Measurements from ENCODE around the gene PGAM2.
"Not testable (repeated sequence)": the region's sequence is repeated elsewhere in the genome, so short reads cannot be mapped to it uniquely, and the experiment has no call there.

The PGAM2 gene

GRCh38 chr7:44044315-44045225 lies 20.8 kb downstream of the PGAM2 start, which contains the start of gene DBNL:
Gene DBNL (plus strand): TSS chr7:44044702. CDS start chr7:44044738, 36 bp downstream.
- no peaks in the 10 kb centered on the region for H3K27me3 Mint-ChIP-seq
- H3K4me3 Mint-ChIP-seq = peak within 1 kb of the TSS; percentile 94
- H3K27ac Mint-ChIP-seq = peak within 1 kb of the TSS; percentile 90
- peaks cover 23% of the 10 kb centered on the region for H3K36me3 Mint-ChIP-seq (ENCODE audit: low read depth)
- no peaks in the 10 kb centered on the region for H3K9me3 Mint-ChIP-seq
- peaks cover 54% of the 10 kb centered on the region for H3K4me1 Mint-ChIP-seq (ENCODE audit: low read depth)

- Mint-ChIP-seq H3K27me3 (no peaks in the 10 kb centered on the region), H3K9me3 (no peaks in the 10 kb centered on the region), H3K27ac (peak overlapping the region; percentile 88), H3K36me3 (ENCODE audit: low read depth) (peaks cover 23% of the 10 kb centered on the region), H3K4me3 (peak overlapping the region; percentile 94), H3K4me1 (ENCODE audit: low read depth) (peaks cover 52% of the 10 kb centered on the region)
Observed at GRCh38 chr7:44043902-44044301, 21.5 kb downstream of the PGAM2 start.

GRCh38 chr7:44042221-44042620 lies 23.1 kb downstream of the PGAM2 start:
- H3K4me3 Mint-ChIP-seq = peak overlapping the region; percentile 25
- no peak overlapping the region for H3K27ac Mint-ChIP-seq
- peaks cover 17% of the 10 kb centered on the region for H3K36me3 Mint-ChIP-seq (ENCODE audit: low read depth)
- no peaks in the 10 kb centered on the region for H3K27me3 Mint-ChIP-seq
- H3K4me1 Mint-ChIP-seq (ENCODE audit: low read depth) = peaks cover 39% of the 10 kb centered on the region
- no peaks in the 10 kb centered on the region for H3K9me3 Mint-ChIP-seq

GRCh38 chr7:44040493-44040891 lies 24.9 kb downstream of the PGAM2 start:
- not testable (repeated sequence) for H3K36me3 Mint-ChIP-seq (ENCODE audit: low read depth); H3K27me3 Mint-ChIP-seq; H3K9me3 Mint-ChIP-seq
- H3K27ac Mint-ChIP-seq = peak overlapping the region; percentile 92
- H3K4me1 Mint-ChIP-seq (ENCODE audit: low read depth) = peaks cover 21% of the 10 kb centered on the region
- H3K4me3 Mint-ChIP-seq = peak overlapping the region; percentile 82

- not testable (repeated sequence) for H3K27me3 Mint-ChIP-seq; H3K9me3 Mint-ChIP-seq; H3K36me3 Mint-ChIP-seq (ENCODE audit: low read depth); H3K27ac Mint-ChIP-seq
- Mint-ChIP-seq H3K4me3 (peak overlapping the region; percentile 77), H3K4me1 (ENCODE audit: low read depth) (peaks cover 18% of the 10 kb centered on the region)
Observed at GRCh38 chr7:44039800-44040492, 25.4 kb downstream of the PGAM2 start.

- not testable (repeated sequence) for H3K36me3 Mint-ChIP-seq (ENCODE audit: low read depth); H3K9me3 Mint-ChIP-seq; H3K27me3 Mint-ChIP-seq
- peak overlapping the region; percentile 43 for H3K27ac Mint-ChIP-seq
- peak overlapping the region; percentile 48 for H3K4me3 Mint-ChIP-seq
- H3K4me1 Mint-ChIP-seq (ENCODE audit: low read depth) = peaks cover 16% of the 10 kb centered on the region
Observed at GRCh38 chr7:44038961-44039558, 26.3 kb downstream of the PGAM2 start.

- H3K27ac Mint-ChIP-seq; H3K27me3 Mint-ChIP-seq; H3K9me3 Mint-ChIP-seq; H3K4me3 Mint-ChIP-seq; H3K36me3 Mint-ChIP-seq (ENCODE audit: low read depth): not testable (repeated sequence)
- peaks cover 11% of the 10 kb centered on the region for H3K4me1 Mint-ChIP-seq (ENCODE audit: low read depth)
Observed at GRCh38 chr7:44038553-44038952, 26.8 kb downstream of the PGAM2 start.

- H3K4me1 Mint-ChIP-seq (ENCODE audit: low read depth) = peaks cover 10% of the 10 kb centered on the region
- not testable (repeated sequence) for H3K27ac Mint-ChIP-seq, H3K4me3 Mint-ChIP-seq
Observed at GRCh38 chr7:44037951-44038350, 27.4 kb downstream of the PGAM2 start.

GRCh38 chr7:44036364-44036763 lies 29.0 kb downstream of the PGAM2 start:
- not testable (repeated sequence) for H3K27ac Mint-ChIP-seq; H3K27me3 Mint-ChIP-seq; H3K4me3 Mint-ChIP-seq; H3K9me3 Mint-ChIP-seq; H3K36me3 Mint-ChIP-seq (ENCODE audit: low read depth)
- peaks cover 10% of the 10 kb centered on the region for H3K4me1 Mint-ChIP-seq (ENCODE audit: low read depth)

More at GRCh38 chr7:44037951-44038350, 27.4 kb downstream of the PGAM2 start:
- not testable (repeated sequence) for H3K27me3 Mint-ChIP-seq; H3K36me3 Mint-ChIP-seq (ENCODE audit: low read depth); H3K9me3 Mint-ChIP-seq

- not testable (repeated sequence) for H3K36me3 Mint-ChIP-seq (ENCODE audit: low read depth)
Observed at GRCh38 chr7:44033971-44034844, 31.2 kb downstream of the PGAM2 start.

GRCh38 chr7:44032031-44032430 lies 33.3 kb downstream of the PGAM2 start:
- H3K27me3 Mint-ChIP-seq; H3K27ac Mint-ChIP-seq; H3K4me1 Mint-ChIP-seq (ENCODE audit: low read depth); H3K4me3 Mint-ChIP-seq; H3K36me3 Mint-ChIP-seq (ENCODE audit: low read depth); H3K9me3 Mint-ChIP-seq: not testable (repeated sequence)

More at GRCh38 chr7:44033971-44034844, 31.2 kb downstream of the PGAM2 start:
- H3K9me3 Mint-ChIP-seq; H3K27me3 Mint-ChIP-seq; H3K4me1 Mint-ChIP-seq (ENCODE audit: low read depth); H3K4me3 Mint-ChIP-seq; H3K27ac Mint-ChIP-seq: not testable (repeated sequence)

- H3K36me3 Mint-ChIP-seq (ENCODE audit: low read depth); H3K4me1 Mint-ChIP-seq (ENCODE audit: low read depth); H3K27me3 Mint-ChIP-seq; H3K4me3 Mint-ChIP-seq; H3K9me3 Mint-ChIP-seq; H3K27ac Mint-ChIP-seq: not testable (repeated sequence)
Observed at GRCh38 chr7:44031319-44031718, 34.0 kb downstream of the PGAM2 start.

- not testable (repeated sequence) for H3K27me3 Mint-ChIP-seq; H3K4me1 Mint-ChIP-seq (ENCODE audit: low read depth); H3K27ac Mint-ChIP-seq
Observed at GRCh38 chr7:44030029-44030428, 35.3 kb downstream of the PGAM2 start.

GRCh38 chr7:44029433-44029832 lies 35.9 kb downstream of the PGAM2 start:
- H3K4me3 Mint-ChIP-seq; H3K4me1 Mint-ChIP-seq (ENCODE audit: low read depth); H3K27me3 Mint-ChIP-seq; H3K9me3 Mint-ChIP-seq; H3K27ac Mint-ChIP-seq; H3K36me3 Mint-ChIP-seq (ENCODE audit: low read depth): not testable (repeated sequence)

More at GRCh38 chr7:44030029-44030428, 35.3 kb downstream of the PGAM2 start:
- not testable (repeated sequence) for H3K9me3 Mint-ChIP-seq; H3K36me3 Mint-ChIP-seq (ENCODE audit: low read depth); H3K4me3 Mint-ChIP-seq
